Prostate gland (tissue), 2 donors: ENCODE results near the gene NREP. TPM values are rescaled to one million over a fixed set of nuclear protein-coding genes. Genes with fewer than 3 reads are reported as not detected.

Experiments
- DNase-seq: peaks from one replicate; pipeline ENCODE4 v3.0.0-alpha.2; 2019; ENCODE audit warnings: low spot score
- H3K27ac ChIP-seq, 2 donors: fragments of 200-600 bp; sonication (generic); 2 replicates each; pipeline ENCODE4 v1.5.1; 2017 to 2019
- H3K27me3 ChIP-seq: fragments of 200-600 bp; sonication (generic); replicated peaks from 2 replicates; pipeline ENCODE4 v1.5.1; 2019; ENCODE audit not compliant: insufficient read depth
- H3K36me3 ChIP-seq, 2 donors: fragments of 200-600 bp; sonication (generic); 1 replicate in 1 of 2; 2 replicates in 1 of 2; pipeline versions ENCODE4 v1.5.1 to v1.8.1; 2017 to 2019
- H3K4me1 ChIP-seq: fragments of 200-600 bp; sonication (generic); replicated peaks from 2 replicates; pipeline ENCODE4 v1.5.1; 2019
- H3K4me3 ChIP-seq, 2 donors: fragments of 200-600 bp; sonication (generic); 2 replicates each; pipeline ENCODE4 v1.5.1; 2017 to 2019
- H3K9me3 ChIP-seq: fragments of 200-600 bp; sonication (generic); 2 replicates; pipeline ENCODE4 v1.5.1; 2017
- POLR2A ChIP-seq: fragments of 450-650 bp; IDR thresholded peaks from one replicate; pipeline ENCODE4 v1.6.1; 2016; ENCODE audit warnings: antibody characterized with exemption, mild to moderate bottlenecking
- POLR2AphosphoS5 ChIP-seq: sonication (generic); formaldehyde crosslinking; IDR thresholded peaks from one replicate; pipeline ENCODE4 v1.6.1; 2017; ENCODE audit warnings: antibody characterized with exemption
- WGBS: methylation state at CpG from one replicate; pipeline ENCODE4 v1.1.5; 2018; 5-methylcytosine and 5-hydroxymethylcytosine counted together
- intact Hi-C: fragments of 100-400 bp; cut with DNase I; formaldehyde crosslinking; loops from one replicate; pipeline ENCODE4 v1.14.2; 2022
- total RNA-seq, 2 donors: library from RNA; depleted of rRNA; stranded (reverse); fragments of >200 nt; gene quantifications; one replicate each; pipeline ENCODE4 v1.1.0, GENCODE V29; 2016
- TF ChIP-seq, protein P1 (sequence below), 4 experiments: fragments of 200-600 bp in 2 of 4; fragments of 450-650 bp in 2 of 4; sonication (generic) in 2 of 4; IDR thresholded peaks; 1 replicate in 3 of 4; 2 replicates in 1 of 4; pipeline ENCODE4 v1.5.1; 2016 to 2019; ENCODE audit warnings: antibody characterized with exemption in 4 of 4, mild to moderate bottlenecking in 2 of 4, moderate library complexity in 2 of 4

NREP gene
- total RNA-seq, 2 donors from 2014 or later = 7.6 to 28.2 TPM

DNA sequence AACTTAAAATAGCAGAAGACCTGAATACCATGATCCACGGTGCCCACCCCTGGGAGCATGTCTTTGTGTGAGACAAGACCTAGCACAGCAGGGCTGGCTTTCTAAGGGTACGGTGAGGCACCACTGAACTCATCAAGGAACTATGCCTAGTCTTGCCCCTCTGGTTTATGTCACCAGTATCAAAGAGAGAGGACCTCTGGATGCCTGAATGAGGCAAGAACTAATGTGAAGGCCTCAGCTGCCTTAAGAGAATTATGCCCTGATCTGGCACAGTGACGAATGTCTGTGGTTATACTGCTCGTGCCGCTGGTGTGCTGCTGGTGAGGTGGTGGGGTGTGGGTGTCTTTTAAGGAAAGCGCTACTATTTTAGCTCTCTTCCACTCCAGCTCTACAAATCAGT, 23.0 kb downstream of the NREP start:
- H3K27ac ChIP-seq = no peak overlapping the region
- no peak overlapping the region for H3K4me3 ChIP-seq
- DNase-seq = no peak
- H3K9me3 ChIP-seq = no peaks in the 10 kb centered on the region
- WGBS = 91% methylated on average over 5 of the region's 6 CpGs
- no peak for TF ChIP-seq POLR2A
- no peak for TF ChIP-seq POLR2AphosphoS5
- TF ChIP-seq, protein P1, sequence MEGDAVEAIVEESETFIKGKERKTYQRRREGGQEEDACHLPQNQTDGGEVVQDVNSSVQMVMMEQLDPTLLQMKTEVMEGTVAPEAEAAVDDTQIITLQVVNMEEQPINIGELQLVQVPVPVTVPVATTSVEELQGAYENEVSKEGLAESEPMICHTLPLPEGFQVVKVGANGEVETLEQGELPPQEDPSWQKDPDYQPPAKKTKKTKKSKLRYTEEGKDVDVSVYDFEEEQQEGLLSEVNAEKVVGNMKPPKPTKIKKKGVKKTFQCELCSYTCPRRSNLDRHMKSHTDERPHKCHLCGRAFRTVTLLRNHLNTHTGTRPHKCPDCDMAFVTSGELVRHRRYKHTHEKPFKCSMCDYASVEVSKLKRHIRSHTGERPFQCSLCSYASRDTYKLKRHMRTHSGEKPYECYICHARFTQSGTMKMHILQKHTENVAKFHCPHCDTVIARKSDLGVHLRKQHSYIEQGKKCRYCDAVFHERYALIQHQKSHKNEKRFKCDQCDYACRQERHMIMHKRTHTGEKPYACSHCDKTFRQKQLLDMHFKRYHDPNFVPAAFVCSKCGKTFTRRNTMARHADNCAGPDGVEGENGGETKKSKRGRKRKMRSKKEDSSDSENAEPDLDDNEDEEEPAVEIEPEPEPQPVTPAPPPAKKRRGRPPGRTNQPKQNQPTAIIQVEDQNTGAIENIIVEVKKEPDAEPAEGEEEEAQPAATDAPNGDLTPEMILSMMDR (IDR thresholded peaks at IDR 0.05) = no peak
- H3K4me1 ChIP-seq = no peaks in the 10 kb centered on the region
- intact Hi-C loops = loop anchor here (2.0 kb wide), 1 partner anchor 39 kb away; no protein-coding TSS in a partner anchor
- no peaks in the 10 kb centered on the region for H3K27me3 ChIP-seq
- no peaks in the 10 kb centered on the region for H3K36me3 ChIP-seq

DNA sequence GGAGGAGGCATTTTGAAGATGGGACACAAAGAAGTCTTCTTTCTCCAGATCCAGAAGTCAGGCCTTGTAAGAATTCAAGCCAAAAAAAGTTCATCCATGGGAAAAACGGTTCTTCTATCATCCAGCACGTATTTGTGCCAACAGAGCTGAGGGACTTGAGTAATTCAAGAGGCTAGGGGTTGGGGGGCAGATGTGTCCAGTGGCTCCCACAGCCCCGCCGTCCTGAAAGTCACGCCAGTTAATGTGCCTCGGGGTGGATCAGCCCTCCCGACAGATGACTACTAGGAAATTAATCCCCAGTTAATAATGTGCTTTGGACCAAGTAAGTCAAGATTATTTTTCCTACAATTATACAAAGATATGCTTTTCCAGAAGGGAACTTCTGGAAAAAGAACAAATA, 23.4 kb downstream of the NREP start:
- Histone ChIP-seq H3K36me3 (no peaks in the 10 kb centered on the region), H3K27me3 (no peaks in the 10 kb centered on the region), H3K9me3 (no peaks in the 10 kb centered on the region), H3K4me3 (no peak overlapping the region), H3K27ac (no peak overlapping the region), H3K4me1 (no peaks in the 10 kb centered on the region)
- TF ChIP-seq, protein P1 (IDR thresholded peaks at IDR 0.05) = no peak
- TF ChIP-seq POLR2A (no peak), POLR2AphosphoS5 (no peak)
- no peak for DNase-seq
- intact Hi-C loops = no loop called here
- WGBS = 86% methylated on average over 7 of the region's 7 CpGs

DNA sequence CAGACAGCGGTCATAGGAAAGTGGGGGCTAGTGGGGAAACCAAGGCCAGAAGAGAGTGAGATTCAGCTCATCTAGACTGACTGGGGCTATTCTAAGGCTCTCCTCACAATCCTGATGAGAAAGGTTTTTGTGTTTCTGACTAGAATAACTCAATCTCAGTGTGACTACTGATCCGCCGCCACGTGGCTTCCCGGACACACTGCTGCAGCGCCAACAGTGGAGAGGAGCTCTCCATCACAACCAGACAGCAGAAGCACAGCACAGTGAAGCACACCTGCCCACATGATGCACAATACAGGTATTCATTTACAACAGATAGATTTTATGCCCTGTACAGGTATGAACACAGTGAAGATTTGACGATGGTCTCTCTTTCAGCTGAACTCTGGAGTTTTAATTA, 25.4 kb downstream of the NREP start:
- Histone ChIP-seq H3K9me3 (no peaks in the 10 kb centered on the region), H3K4me1 (no peaks in the 10 kb centered on the region), H3K36me3 (no peaks in the 10 kb centered on the region), H3K4me3 (no peak overlapping the region), H3K27ac (no peak overlapping the region), H3K27me3 (no peaks in the 10 kb centered on the region)
- TF ChIP-seq, protein P1 (IDR thresholded peaks at IDR 0.05) = no peak
- TF ChIP-seq POLR2AphosphoS5 (no peak), POLR2A (no peak)
- DNase-seq = no peak
- intact Hi-C loops = no loop called here
- WGBS = 72% methylated on average over 7 of the region's 7 CpGs

DNA sequence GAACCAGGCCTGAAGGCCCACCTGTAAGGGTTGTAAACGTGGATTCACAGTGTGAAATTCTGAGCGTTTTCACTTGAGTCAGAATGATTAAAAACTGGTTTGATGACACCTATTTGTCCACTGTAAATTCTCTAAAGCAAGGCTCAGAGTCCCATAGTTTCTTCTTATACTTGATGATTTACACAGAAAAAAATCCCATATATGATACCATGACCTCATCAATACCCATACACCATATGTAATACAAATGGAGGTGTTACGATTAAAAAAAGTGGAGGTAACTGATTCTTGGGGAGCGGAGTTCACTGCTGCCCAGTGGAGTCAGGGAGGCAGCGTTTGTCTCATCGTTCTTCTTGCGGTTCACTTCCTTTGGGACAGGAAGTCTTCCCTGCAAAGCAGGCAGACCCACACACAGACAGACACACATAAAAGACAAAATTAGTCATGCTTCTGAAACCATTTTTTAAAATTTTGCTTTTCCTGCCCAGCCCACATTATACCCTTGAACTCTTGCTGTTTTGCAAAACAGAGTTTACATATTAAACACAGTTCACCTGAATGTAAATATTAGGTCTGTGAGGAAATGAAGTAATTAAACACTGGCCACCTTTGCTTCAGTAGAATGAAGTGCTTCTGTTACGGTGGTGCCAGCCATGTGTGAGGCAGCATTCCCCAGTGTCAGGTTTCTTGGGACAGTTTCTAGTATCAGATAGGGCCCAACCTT, 26.2 kb downstream of the NREP start:
- WGBS = 83% methylated on average over 8 of the region's 8 CpGs
- no peak for TF ChIP-seq POLR2A
- TF ChIP-seq POLR2AphosphoS5 = no peak
- TF ChIP-seq, protein P1 (IDR thresholded peaks at IDR 0.05) = no peak
- intact Hi-C loops = no loop called here
- no peak overlapping the region for H3K4me3 ChIP-seq
- H3K27ac ChIP-seq = no peak overlapping the region
- no peaks in the 10 kb centered on the region for H3K36me3 ChIP-seq
- H3K27me3 ChIP-seq = no peaks in the 10 kb centered on the region
- no peaks in the 10 kb centered on the region for H3K9me3 ChIP-seq
- no peaks in the 10 kb centered on the region for H3K4me1 ChIP-seq
- DNase-seq = no peak

DNA sequence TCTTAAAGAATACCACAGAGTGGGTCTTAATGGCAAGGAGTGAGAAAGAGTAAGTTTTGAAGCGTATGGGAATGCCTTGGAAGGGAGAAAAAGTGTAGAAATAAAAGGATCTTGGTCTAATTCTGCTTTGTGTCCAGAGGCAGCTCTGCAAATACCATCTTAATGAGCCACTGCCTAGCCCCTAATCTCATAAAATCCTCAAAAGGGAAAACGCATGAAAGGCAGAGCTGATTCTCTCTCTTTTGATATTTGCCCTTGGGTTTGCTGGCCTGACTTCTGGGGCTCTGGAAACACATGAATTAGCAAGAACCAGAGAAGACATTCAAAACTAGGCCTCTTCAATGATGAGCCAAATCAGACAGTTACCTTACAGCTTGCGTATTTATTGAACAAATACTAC, 28.1 kb downstream of the NREP start:
- TF ChIP-seq POLR2A = no peak
- no peak for TF ChIP-seq POLR2AphosphoS5
- TF ChIP-seq, protein P1 (IDR thresholded peaks at IDR 0.05) = no peak
- Histone ChIP-seq H3K9me3 (no peaks in the 10 kb centered on the region), H3K27me3 (no peaks in the 10 kb centered on the region), H3K36me3 (no peaks in the 10 kb centered on the region), H3K4me1 (no peaks in the 10 kb centered on the region), H3K4me3 (no peak overlapping the region), H3K27ac (no peak overlapping the region)
- whole genome bisulfite sequencing = 86% methylated on average over 3 of the region's 3 CpGs
- no peak for DNase-seq
- intact Hi-C loops = no loop called here
